Activated CD8-positive, alpha-beta memory T cell treated with anti-CD3 and anti-CD28 coated beads, Interleukin-2, amount 50 U/mL, for 1 hour (primary cell): ENCODE measurements around the gene RAD23A.
A peak's percentile ranks its signal among the peaks of the same experiment; 100 is the strongest.
"Not testable (repeated sequence)": the region's sequence is repeated elsewhere in the genome, so short reads cannot be mapped to it uniquely, and the experiment has no call there.

ENCODE experiments used
- DNase-seq: peaks from one replicate; pipeline ENCODE4 v3.0.0-alpha.2; 2020; ENCODE audit errors: extremely low read depth

Gene RAD23A

GRCh38 chr19:12955575-12955974 lies 9.9 kb downstream of the RAD23A start:
- not testable (repeated sequence) for DNase-seq

GRCh38 chr19:12955996-12956395 lies 10.3 kb downstream of the RAD23A start:
- no peak for DNase-seq

- DNase-seq: peak; percentile 40
Observed at GRCh38 chr19:12956446-12957388, 11.1 kb downstream of the RAD23A start, which contains the start of gene GADD45GIP1. TSS of gene GADD45GIP1 (minus strand) at chr19:12957223. CDS start at chr19:12957212, 11 bp downstream.

- DNase-seq: not testable (repeated sequence)
Observed at GRCh38 chr19:12957389-12957952, 11.8 kb downstream of the RAD23A start.

GRCh38 chr19:12959481-12959880 lies 13.8 kb downstream of the RAD23A start:
- DNase-seq: no peak

GRCh38 chr19:12965017-12965811 lies 19.6 kb downstream of the RAD23A start:
- DNase-seq: no peak

- DNase-seq: no peak
Observed at GRCh38 chr19:12965812-12966135, 20.1 kb downstream of the RAD23A start.

- DNase-seq: no peak
Observed at GRCh38 chr19:12967907-12968306, 22.2 kb downstream of the RAD23A start.

GRCh38 chr19:12969292-12969988 lies 23.8 kb downstream of the RAD23A start, which contains the start of gene DAND5:
TSS of gene DAND5 (plus strand) at chr19:12969576. CDS start at chr19:12969661, 85 bp downstream.
- DNase-seq: no peak

GRCh38 chr19:12970070-12970820 lies 24.6 kb downstream of the RAD23A start:
- DNase-seq: no peak

GRCh38 chr19:12973236-12973635 lies 27.6 kb downstream of the RAD23A start:
- DNase-seq: no peak

GRCh38 chr19:12974301-12975220 lies 28.9 kb downstream of the RAD23A start:
- DNase-seq: no peak

- DNase-seq: no peak
Observed at GRCh38 chr19:12975221-12975741, 29.6 kb downstream of the RAD23A start.

- DNase-seq: not testable (repeated sequence)
Observed at GRCh38 chr19:12976109-12976508, 30.4 kb downstream of the RAD23A start.

GRCh38 chr19:12979974-12980373 lies 34.3 kb downstream of the RAD23A start:
- no peak for DNase-seq

GRCh38 chr19:12982648-12983047 lies 37.0 kb downstream of the RAD23A start:
- no peak for DNase-seq

- no peak for DNase-seq
Observed at GRCh38 chr19:12983091-12983490, 37.4 kb downstream of the RAD23A start.

- no peak for DNase-seq
Observed at GRCh38 chr19:12983542-12984142, 38.0 kb downstream of the RAD23A start.

GRCh38 chr19:12984143-12984627 lies 38.5 kb downstream of the RAD23A start:
- no peak for DNase-seq
